Naive thymus-derived CD4-positive, alpha-beta T cell (primary cell): ENCODE data around the gene LRCOL1. TPM values are rescaled to one million over a fixed set of nuclear protein-coding genes. Genes with fewer than 3 reads are reported as not detected.
"Not testable (repeated sequence)": the region's sequence is repeated elsewhere in the genome, so short reads cannot be mapped to it uniquely, and the experiment has no call there.

ENCODE experiments used
- ATAC-seq: fragments of 150-1000 bp; cut with Tn5 transposase; 2 replicates; pipeline ENCODE4 v1.10.0; 2021; ENCODE audit warnings: mild to moderate bottlenecking, moderate library complexity
- CTCF ChIA-PET: fragments of 350-600 bp; sonication (Branson Sonifier 250); formaldehyde crosslinking; loops from one replicate; lab custom pipeline; 2021; ENCODE audit warnings: antibody characterized with exemption; lab: Charles Lee
- POLR2A ChIA-PET: fragments of 350-600 bp; sonication (Branson Sonifier 250); formaldehyde crosslinking; loops from one replicate; lab custom pipeline; 2021; ENCODE audit warnings: antibody characterized with exemption, inconsistent platforms; lab: Charles Lee
- DNase-seq, 9 donors: peaks; one replicate each; pipeline versions ENCODE4 v3.0.0 to v3.0.0-alpha.2; 2020 to 2022; ENCODE audit warnings: mixed read lengths in 1 of 9
- H3K27ac ChIP-seq: one replicate; pipeline ENCODE4 v1.7.0; 2013; ENCODE audit warnings: mild to moderate bottlenecking, low read depth, low read length, moderate library complexity
- H3K27me3 ChIP-seq, 2 donors: one replicate each; pipeline ENCODE4 v1.7.0; 2013; ENCODE audit warnings: low read length in 2 of 2, mild to moderate bottlenecking in 2 of 2, moderate library complexity in 2 of 2; ENCODE audit not compliant: control insufficient read depth in 2 of 2, insufficient read depth in 2 of 2
- H3K36me3 ChIP-seq, 3 experiments: 1 replicate in 2 of 3; 2 replicates in 1 of 3; pipeline ENCODE4 v1.7.0; 2013; ENCODE audit warnings: low read length in 3 of 3, mild to moderate bottlenecking in 3 of 3, moderate library complexity in 1 of 3; ENCODE audit not compliant: insufficient read depth in 3 of 3, control insufficient read depth in 2 of 3
- H3K4me1 ChIP-seq, 2 donors: one replicate each; pipeline ENCODE4 v1.7.0; 2013; ENCODE audit warnings: low read length in 2 of 2, mild to moderate bottlenecking in 2 of 2, moderate library complexity in 1 of 2; ENCODE audit not compliant: control insufficient read depth in 2 of 2, insufficient read depth in 2 of 2
- H3K4me3 ChIP-seq: 2 replicates; pipeline ENCODE4 v1.7.0; 2013; ENCODE audit warnings: mild to moderate bottlenecking, low read length
- H3K9me3 ChIP-seq, 3 experiments: 1 replicate in 2 of 3; 2 replicates in 1 of 3; pipeline ENCODE4 v1.7.0; 2013; ENCODE audit warnings: low read length in 3 of 3; ENCODE audit not compliant: control insufficient read depth in 2 of 3
- H3K27ac Mint-ChIP-seq, 9 donors: one replicate each; pipeline ENCODE4 v1.8.0; 2020 to 2022; ENCODE audit warnings: mixed read lengths in 9 of 9, mild to moderate bottlenecking in 8 of 9, moderate library complexity in 5 of 9, inconsistent platforms in 2 of 9
- H3K27me3 Mint-ChIP-seq, 5 donors: one replicate each; pipeline ENCODE4 v1.8.0; 2021 to 2022; ENCODE audit warnings: mixed read lengths in 5 of 5, mild to moderate bottlenecking in 1 of 5
- H3K36me3 Mint-ChIP-seq, 5 donors: one replicate each; pipeline ENCODE4 v1.8.0; 2020 to 2022; ENCODE audit warnings: mixed read lengths in 5 of 5, mild to moderate bottlenecking in 3 of 5, inconsistent platforms in 1 of 5
- H3K4me1 Mint-ChIP-seq, 7 donors: one replicate each; pipeline ENCODE4 v1.8.0; 2020 to 2022; ENCODE audit warnings: mixed read lengths in 7 of 7, mild to moderate bottlenecking in 3 of 7, inconsistent platforms in 1 of 7
- H3K4me3 Mint-ChIP-seq, 10 donors: one replicate each; pipeline ENCODE4 v1.8.0; 2020 to 2022; ENCODE audit warnings: mild to moderate bottlenecking in 10 of 10, mixed read lengths in 10 of 10, moderate library complexity in 6 of 10, inconsistent platforms in 2 of 10
- H3K9me3 Mint-ChIP-seq, 11 donors: one replicate each; pipeline ENCODE4 v1.8.0; 2020 to 2022; ENCODE audit warnings: mixed read lengths in 11 of 11, mild to moderate bottlenecking in 4 of 11, inconsistent platforms in 1 of 11, moderate library complexity in 1 of 11
- intact Hi-C, 2 donors: fragments of 100-400 bp; cut with micrococcal nuclease; formaldehyde crosslinking; loops; one replicate each; pipeline ENCODE4 v1.15.1; 2023
- polyA plus RNA-seq, 2 donors: library from polyadenylated mRNA; unstranded; fragments of 300-500 nt; fragmentation: Illumina TruSeq; gene quantifications; one replicate each; pipeline ENCODE4 v1.2.3, GENCODE V29; 2021
- total RNA-seq, 6 experiments: library from RNA in 5 of 6; stranded (reverse) in 5 of 6; gene quantifications; 1 replicate in 5 of 6; 2 replicates in 1 of 6; pipeline ENCODE4 v1.2.3 and lab custom pipeline; 2021 to 2026

Gene LRCOL1
- total and polyA plus RNA-seq, 7 experiments from 2014 or later = not detected

DNA sequence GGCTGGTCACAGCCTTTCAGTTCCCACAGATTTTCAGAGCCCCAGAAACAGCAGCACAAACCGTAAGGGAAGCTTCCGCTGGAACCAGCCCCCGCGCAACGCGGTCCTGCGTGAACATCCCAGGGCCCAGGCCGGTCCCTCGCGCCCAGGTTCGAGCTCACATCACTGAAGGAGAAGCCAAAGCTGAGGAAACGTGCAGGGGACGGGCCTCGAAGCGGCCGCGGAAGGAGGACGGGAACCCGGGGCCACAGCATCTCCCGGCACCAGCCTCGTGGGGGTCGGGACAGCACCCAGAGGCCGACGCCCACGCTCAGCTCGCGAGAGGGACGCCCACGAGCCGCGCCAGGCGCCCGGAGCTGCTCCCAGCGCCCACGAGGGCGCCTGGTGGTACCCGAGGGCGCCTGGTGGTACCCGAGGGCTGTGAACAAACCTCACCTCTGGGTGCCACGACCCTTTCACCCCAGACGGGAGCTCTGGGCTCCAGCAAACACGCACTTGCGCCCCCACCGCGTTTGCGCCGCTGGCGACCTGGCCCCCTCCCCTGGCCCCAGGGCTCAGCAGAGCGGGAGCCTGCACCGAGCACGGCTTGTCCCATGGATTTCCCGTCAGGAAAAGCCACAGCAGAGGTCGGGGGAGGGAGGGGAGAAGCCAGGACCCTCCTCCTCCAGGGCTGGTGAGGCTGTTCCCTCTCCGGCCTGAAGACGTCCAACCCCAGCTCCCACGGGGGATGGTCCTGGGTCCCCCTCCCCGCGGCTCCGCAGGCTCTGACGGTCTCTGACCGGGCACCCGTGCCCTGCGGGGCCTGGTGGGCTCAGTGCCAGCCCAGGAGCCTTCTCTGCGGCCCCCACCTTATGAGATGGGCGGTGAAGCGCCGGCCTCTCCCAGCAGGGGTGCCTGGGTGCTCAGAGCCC is 6.9 kb downstream of the LRCOL1 start:
- H3K9me3 ChIP-seq = no peaks in the 10 kb centered on the region
- no peak overlapping the region for H3K27ac ChIP-seq
- Mint-ChIP-seq H3K4me1 (peaks cover 6 to 23% (median 16%) of the 10 kb centered on the region in 7 donors), H3K9me3 (no peaks in the 10 kb centered on the region), H3K4me3 (peak overlapping the region in 1 of 10 donors; percentile 10), H3K27me3 (peaks cover 25 to 65% (median 47%) of the 10 kb centered on the region in 5 donors), H3K27ac (no peak overlapping the region), H3K36me3 (peaks cover 0 to 4% (median 0%) of the 10 kb centered on the region in 5 donors)
- intact Hi-C loops = no loop called here
- ChIA-PET CTCF (no interaction called here), POLR2A (no interaction called here)
- H3K4me1 ChIP-seq = no peaks in the 10 kb centered on the region
- no peak overlapping the region for H3K4me3 ChIP-seq
- no peak for DNase-seq
- no peak for ATAC-seq
- no peaks in the 10 kb centered on the region for H3K27me3 ChIP-seq
- no peaks in the 10 kb centered on the region for H3K36me3 ChIP-seq

- H3K4me1 Mint-ChIP-seq = peaks cover 8 to 26% (median 18%) of the 10 kb centered on the region in 7 donors
- H3K36me3 Mint-ChIP-seq = peaks cover 0 to 4% (median 0%) of the 10 kb centered on the region in 5 donors
- Histone ChIP-seq H3K27ac (no peak overlapping the region), H3K4me1 (peaks cover under 1% of the 10 kb centered on the region in 2 donors), H3K4me3 (no peak overlapping the region), H3K9me3 (no peaks in the 10 kb centered on the region), H3K36me3 (no peaks in the 10 kb centered on the region), H3K27me3 (no peaks in the 10 kb centered on the region)
- no peaks in the 10 kb centered on the region for H3K9me3 Mint-ChIP-seq
- ChIA-PET POLR2A (no interaction called here), CTCF (no interaction called here)
- H3K27ac Mint-ChIP-seq = no peak overlapping the region
- peak overlapping the region in 2 of 10 donors; percentile 10 to 39 for H3K4me3 Mint-ChIP-seq
- DNase-seq (no peak), ATAC-seq (no peak)
- peaks cover 25 to 61% (median 43%) of the 10 kb centered on the region in 5 donors for H3K27me3 Mint-ChIP-seq
- intact Hi-C loops = no loop called here
Measured at GRCh38 chr12:132602572-132603239, 7.7 kb downstream of the LRCOL1 start.

DNA sequence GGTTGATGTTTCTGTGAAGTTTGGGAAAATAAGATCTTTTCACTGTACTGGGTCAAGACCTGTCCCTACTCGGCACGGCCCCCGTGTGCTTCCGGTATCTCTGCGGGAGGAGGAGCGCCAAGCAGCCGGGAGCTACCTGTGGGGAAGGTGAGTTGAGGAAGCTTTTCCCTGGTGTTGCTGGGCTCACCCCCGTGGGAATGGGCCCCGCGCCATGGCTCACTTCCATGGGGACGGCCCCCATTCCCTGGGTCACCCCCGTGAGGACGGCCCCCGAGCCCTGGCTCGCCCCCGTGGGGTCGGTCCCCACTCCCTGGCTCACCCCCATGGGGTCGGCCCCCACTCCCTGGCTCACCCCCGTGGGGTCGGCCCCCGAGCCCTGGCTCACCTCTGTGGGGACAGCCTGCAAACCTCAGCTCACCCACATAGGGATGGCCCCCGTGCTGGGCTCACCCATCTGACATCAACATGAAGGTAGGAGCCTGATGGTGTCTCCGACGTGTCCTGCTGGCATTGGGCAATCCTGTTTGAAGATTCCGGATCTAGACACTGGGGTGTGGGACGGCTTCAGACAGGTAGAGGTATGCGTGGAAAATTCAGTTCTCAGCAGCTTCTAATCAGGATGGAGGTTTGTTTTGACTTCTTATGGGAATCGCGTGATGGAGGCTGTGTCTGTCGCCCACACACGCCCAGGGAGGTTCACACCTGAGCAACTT is 9.1 kb downstream of the LRCOL1 start:
- ChIA-PET POLR2A (no interaction called here), CTCF (no interaction called here)
- Mint-ChIP-seq H3K27me3 (peaks cover 28 to 60% (median 41%) of the 10 kb centered on the region in 5 donors), H3K4me1 (peaks cover 13 to 33% (median 26%) of the 10 kb centered on the region in 7 donors), H3K9me3 (peaks cover 0 to 3% (median 0%) of the 10 kb centered on the region in 11 donors), H3K36me3 (peaks cover 0 to 4% (median 0%) of the 10 kb centered on the region in 5 donors), H3K4me3 (peak overlapping the region; percentile 70 to 98 (median 80)), H3K27ac (peak overlapping the region in 4 of 9 donors; percentile 13 to 85 (median 67))
- H3K9me3 ChIP-seq = no peaks in the 10 kb centered on the region
- ATAC-seq (no peak), DNase-seq (no peak)
- H3K36me3 ChIP-seq = no peaks in the 10 kb centered on the region
- no peak overlapping the region for H3K27ac ChIP-seq
- H3K4me3 ChIP-seq = peak overlapping the region; percentile 48
- no peaks in the 10 kb centered on the region for H3K27me3 ChIP-seq
- peaks cover 5 to 6% of the 10 kb centered on the region in 2 donors for H3K4me1 ChIP-seq
- intact Hi-C loops = no loop called here

GRCh38 chr12:132600048-132601032 is 10.0 kb downstream of the LRCOL1 start:
- Histone ChIP-seq H3K27me3 (no peaks in the 10 kb centered on the region), H3K9me3 (no peaks in the 10 kb centered on the region), H3K4me3 (peak overlapping the region; percentile 48), H3K36me3 (no peaks in the 10 kb centered on the region), H3K27ac (no peak overlapping the region), H3K4me1 (peaks cover 5 to 6% of the 10 kb centered on the region in 2 donors)
- intact Hi-C loops = loop anchor here in 1 of 2 donors (1.0 kb wide), 1 partner anchor 15 kb away; no protein-coding TSS in a partner anchor
- H3K36me3 Mint-ChIP-seq = peaks cover 0 to 4% (median 0%) of the 10 kb centered on the region in 5 donors
- ATAC-seq = peak; percentile 65
- POLR2A ChIA-PET = no interaction called here
- H3K9me3 Mint-ChIP-seq = peaks cover 0 to 3% (median 0%) of the 10 kb centered on the region in 11 donors
- peak in 5 of 9 donors; percentile 28 to 53 (median 38) for DNase-seq
- peaks cover 32 to 60% (median 43%) of the 10 kb centered on the region in 5 donors for H3K27me3 Mint-ChIP-seq
- H3K4me3 Mint-ChIP-seq = peak overlapping the region; percentile 70 to 98 (median 82)
- H3K27ac Mint-ChIP-seq = peak overlapping the region in 4 of 9 donors; percentile 13 to 85 (median 68)
- H3K4me1 Mint-ChIP-seq = peaks cover 13 to 33% (median 26%) of the 10 kb centered on the region in 7 donors
- CTCF ChIA-PET = no interaction called here

DNA sequence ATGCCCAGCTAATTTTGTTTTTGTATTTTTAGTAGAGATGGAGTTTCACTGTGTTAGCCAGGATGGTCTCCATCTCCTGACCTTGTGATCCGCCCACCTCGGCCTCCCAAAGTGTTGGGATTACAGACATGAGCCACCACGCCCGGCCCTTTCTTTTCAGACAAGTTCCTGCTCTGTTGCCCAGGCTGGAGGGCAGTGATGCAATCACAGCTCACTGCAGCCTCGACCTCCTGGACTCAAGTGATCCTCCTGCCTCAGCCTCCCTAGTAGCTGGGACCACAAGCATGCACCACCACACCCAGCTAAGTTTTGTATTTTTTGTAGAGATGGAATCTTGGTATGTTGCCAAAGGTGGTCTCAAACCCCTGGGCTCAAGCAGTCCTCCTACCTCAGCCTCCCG is 10.9 kb downstream of the LRCOL1 start:
- DNase-seq, H3K36me3 Mint-ChIP-seq, intact Hi-C loops, H3K4me1 ChIP-seq, H3K27ac ChIP-seq, H3K27me3 ChIP-seq, H3K9me3 Mint-ChIP-seq, H3K4me3 ChIP-seq, H3K9me3 ChIP-seq, H3K36me3 ChIP-seq, POLR2A ChIA-PET, ATAC-seq: not testable (repeated sequence)
- Mint-ChIP-seq H3K4me1 (peaks cover 13 to 33% (median 26%) of the 10 kb centered on the region in 7 donors), H3K27me3 (peaks cover 26 to 58% (median 42%) of the 10 kb centered on the region in 5 donors), H3K27ac (peak overlapping the region in 4 of 9 donors; percentile 38 to 72 (median 54)), H3K4me3 (peak overlapping the region in 9 of 10 donors; percentile 42 to 98 (median 83))
- CTCF ChIA-PET = interaction anchor here (0.7 kb wide), 1 partner anchor 10 kb away, joined by 3 read pairs; no protein-coding TSS in a partner anchor
